ENCODE data around the gene UBASH3A. TPM values are rescaled to one million over a fixed set of nuclear protein-coding genes. Genes with fewer than 3 reads are reported as not detected.

UBASH3A gene
- total RNA-seq, 4 donors from 2014 or later, result 0.31 to 0.96 (median 0.79) TPM; not detected in 1

- TF ChIP-seq CTCF (IDR thresholded peaks at IDR 0.05), result no peak
- DNase-seq (ENCODE audit: low spot score), result no peak
Measured at GRCh38 chr21:42398436-42399028, 5.2 kb upstream of the UBASH3A start.

GRCh38 chr21:42400525-42400924 is 3.2 kb upstream of the UBASH3A start:
- TF ChIP-seq CTCF (IDR thresholded peaks at IDR 0.05), result no peak
- ATAC-seq (ENCODE audit: low FRiP score), result no peak

More at GRCh38 chr21:42398436-42399028, 5.2 kb upstream of the UBASH3A start:
- ATAC-seq (ENCODE audit: low FRiP score), result no peak

GRCh38 chr21:42401154-42401553 is 2.5 kb upstream of the UBASH3A start:
- no peak for DNase-seq (ENCODE audit: low spot score)
- no peak for ATAC-seq (ENCODE audit: low FRiP score)

More at GRCh38 chr21:42400525-42400924, 3.2 kb upstream of the UBASH3A start:
- DNase-seq (ENCODE audit: low spot score), result no peak

GRCh38 chr21:42401820-42402251 is 1.9 kb upstream of the UBASH3A start:
- DNase-seq (ENCODE audit: low spot score) (no peak), ATAC-seq (ENCODE audit: low FRiP score) (no peak)
- no peak for TF ChIP-seq CTCF (IDR thresholded peaks at IDR 0.05)

More at GRCh38 chr21:42401154-42401553, 2.5 kb upstream of the UBASH3A start:
- TF ChIP-seq CTCF (IDR thresholded peaks at IDR 0.05), result no peak

GRCh38 chr21:42404539-42404938 is 837 bp downstream of the UBASH3A start:
- TF ChIP-seq CTCF (IDR thresholded peaks at IDR 0.05), result no peak
- ATAC-seq (ENCODE audit: low FRiP score) (no peak), DNase-seq (ENCODE audit: low spot score) (no peak)

GRCh38 chr21:42405064-42406013 is 1.6 kb downstream of the UBASH3A start:
- ATAC-seq (ENCODE audit: low FRiP score) (no peak), DNase-seq (ENCODE audit: low spot score) (no peak)
- TF ChIP-seq CTCF (IDR thresholded peaks at IDR 0.05), result no peak
